Choroid plexus epithelial cell (primary cell): ENCODE data around the gene ZDHHC13.

ENCODE experiments used
- DNase-seq: peaks from one replicate; pipeline ENCODE4 v3.0.0-alpha.2; 2010; ENCODE audit warnings: low read depth
- H3K4me3 ChIP-seq: 2 replicates; pipeline ENCODE4 v1.5.1; 2011; ENCODE audit warnings: low read depth, mild to moderate bottlenecking, control low read depth, low read length, moderate library complexity
- CTCF ChIP-seq: conservative IDR thresholded peaks from 2 replicates; pipeline ENCODE4 v1.5.1; 2011; ENCODE audit warnings: low read depth, mild to moderate bottlenecking, control low read depth, inconsistent platforms, low read length, moderate library complexity

The ZDHHC13 gene

GRCh38 chr11:19216021-19216420 lies 99.1 kb downstream of the ZDHHC13 start:
- H3K4me3 ChIP-seq, result no peak overlapping the region
- DNase-seq, result no peak

GRCh38 chr11:19216709-19217374 lies 99.9 kb downstream of the ZDHHC13 start:
- DNase-seq, result peak; percentile 14
- no peak for TF ChIP-seq CTCF
- H3K4me3 ChIP-seq, result no peak overlapping the region

More at GRCh38 chr11:19216021-19216420, 99.1 kb downstream of the ZDHHC13 start:
- no peak for TF ChIP-seq CTCF

- TF ChIP-seq CTCF, result no peak
- DNase-seq, result no peak
- no peak overlapping the region for H3K4me3 ChIP-seq
Observed at GRCh38 chr11:19218216-19218615, 101.2 kb downstream of the ZDHHC13 start.

GRCh38 chr11:19218786-19219460 lies 102.0 kb downstream of the ZDHHC13 start:
- TF ChIP-seq CTCF, result no peak
- no peak overlapping the region for H3K4me3 ChIP-seq
- DNase-seq, result no peak

GRCh38 chr11:19220903-19221724 lies 104.1 kb downstream of the ZDHHC13 start:
- no peak overlapping the region for H3K4me3 ChIP-seq
- TF ChIP-seq CTCF, result no peak
- peak; percentile 20 for DNase-seq

GRCh38 chr11:19225123-19225522 lies 108.2 kb downstream of the ZDHHC13 start:
- no peak overlapping the region for H3K4me3 ChIP-seq
- no peak for DNase-seq
- no peak for TF ChIP-seq CTCF
